SK-N-SH treated with all-trans-retinoic acid at 6 μM for 48 hours (cell line): Measurements from ENCODE around the gene EIF3A.
"Not testable (repeated sequence)": the region's sequence is repeated elsewhere in the genome, so short reads cannot be mapped to it uniquely, and the experiment has no call there.

Experiments used
- ATAC-seq: fragments of 200-7000 bp; cut with Tn5 transposase; 3 replicates; pipeline ENCODE4 v1.9.1; 2020; ENCODE audit warnings: mild to moderate bottlenecking, moderate library complexity
- BACH2 ChIP-seq: fragments of 250-450 bp; sonication (Bioruptor Pico); IDR thresholded peaks from 2 replicates; pipeline ENCODE4 v1.9.0; 2021; ENCODE audit warnings: mild to moderate bottlenecking, borderline replicate concordance
- CSDC2 ChIP-seq: fragments of 250-450 bp; sonication (Bioruptor Pico); IDR thresholded peaks from 2 replicates; pipeline ENCODE4 v1.5.0; 2020; ENCODE audit warnings: mild to moderate bottlenecking, moderate library complexity
- ESRRG ChIP-seq: fragments of 250-450 bp; sonication (Bioruptor Pico); IDR thresholded peaks from 2 replicates; pipeline ENCODE4 v1.6.1; 2021; ENCODE audit warnings: mild to moderate bottlenecking
- ISL1 ChIP-seq: fragments of 250-450 bp; sonication (Bioruptor Pico); IDR thresholded peaks from 2 replicates; pipeline ENCODE4 v2.1.2; 2022; ENCODE audit warnings: mild to moderate bottlenecking, moderate library complexity
- OSR1 ChIP-seq: fragments of 250-450 bp; sonication (Bioruptor Pico); IDR thresholded peaks from 2 replicates; pipeline ENCODE4 v1.8.0; 2022; ENCODE audit warnings: moderate library complexity, mild to moderate bottlenecking, inconsistent platforms
- PPARA ChIP-seq: fragments of 250-450 bp; sonication (Bioruptor Pico); IDR thresholded peaks from 2 replicates; pipeline ENCODE4 v1.5.0; 2020; ENCODE audit warnings: mild to moderate bottlenecking, borderline replicate concordance
- RARB ChIP-seq: fragments of 250-450 bp; sonication (Bioruptor Pico); IDR thresholded peaks from 2 replicates; pipeline ENCODE4 v1.8.0; 2021; ENCODE audit warnings: mild to moderate bottlenecking, moderate library complexity
- SNAI2 ChIP-seq: fragments of 250-450 bp; sonication (Bioruptor Pico); IDR thresholded peaks from 2 replicates; pipeline ENCODE4 v1.5.0; 2020; ENCODE audit warnings: mild to moderate bottlenecking, moderate library complexity
- TOX ChIP-seq: fragments of 250-450 bp; sonication (Bioruptor Pico); IDR thresholded peaks from 2 replicates; pipeline ENCODE4 v1.8.0; 2021; ENCODE audit warnings: mild to moderate bottlenecking, moderate library complexity, borderline replicate concordance
- ZC3H10 ChIP-seq: fragments of 250-450 bp; sonication (Bioruptor Pico); IDR thresholded peaks from 2 replicates; pipeline ENCODE4 v1.5.1; 2021; ENCODE audit warnings: mild to moderate bottlenecking, moderate library complexity
- ZFP3 ChIP-seq: fragments of 250-450 bp; sonication (Bioruptor Pico); IDR thresholded peaks from 2 replicates; pipeline ENCODE4 v1.5.0; 2020; ENCODE audit warnings: mild to moderate bottlenecking, moderate library complexity
- ZFP30 ChIP-seq: fragments of 450-650 bp; formaldehyde crosslinking; IDR thresholded peaks from 2 replicates; pipeline ENCODE4 v1.5.0; 2022; ENCODE audit warnings: mild to moderate bottlenecking, moderate library complexity
- ZNF565 ChIP-seq: fragments of 450-650 bp; formaldehyde crosslinking; conservative IDR thresholded peaks from 2 replicates; pipeline ENCODE4 v1.5.0; 2020; ENCODE audit warnings: low read depth, mild to moderate bottlenecking, moderate library complexity
- ZNF70 ChIP-seq: fragments of 450-650 bp; formaldehyde crosslinking; IDR thresholded peaks from 2 replicates; pipeline ENCODE4 v1.5.0; 2020; ENCODE audit warnings: mild to moderate bottlenecking, moderate library complexity
- ZNF8 ChIP-seq: fragments of 450-650 bp; formaldehyde crosslinking; IDR thresholded peaks from 2 replicates; pipeline ENCODE4 v1.5.0; 2020; ENCODE audit warnings: mild to moderate bottlenecking, moderate library complexity
- TF ChIP-seq, protein P1 (sequence below): fragments of 250-450 bp; sonication (Bioruptor Pico); IDR thresholded peaks from 2 replicates; pipeline ENCODE4 v1.5.1; 2021; ENCODE audit warnings: mild to moderate bottlenecking, moderate library complexity
- TF ChIP-seq, protein P2 (sequence below): fragments of 250-450 bp; sonication (Bioruptor Pico); IDR thresholded peaks from 2 replicates; pipeline ENCODE4 v1.5.1; 2020; ENCODE audit warnings: low read depth, mild to moderate bottlenecking, moderate library complexity
- TF ChIP-seq, protein P3 (sequence below): fragments of 250-450 bp; sonication (Bioruptor Pico); IDR thresholded peaks from 2 replicates; pipeline ENCODE4 v1.5.0; 2020; ENCODE audit warnings: mild to moderate bottlenecking, moderate library complexity

The EIF3A gene

GRCh38 chr10:119113751-119114732 is 33.4 kb upstream of the EIF3A start:
- ATAC-seq, result no peak
- TF ChIP-seq ZNF565 (CRISPR knock-in tag) (no peak), ISL1 (CRISPR knock-in tag) (peak; percentile 22; the same call in 1 of the 2 replicates), ESRRG (CRISPR knock-in tag) (no peak)
- TF ChIP-seq, all 23 proteins: peak for 1

DNA sequence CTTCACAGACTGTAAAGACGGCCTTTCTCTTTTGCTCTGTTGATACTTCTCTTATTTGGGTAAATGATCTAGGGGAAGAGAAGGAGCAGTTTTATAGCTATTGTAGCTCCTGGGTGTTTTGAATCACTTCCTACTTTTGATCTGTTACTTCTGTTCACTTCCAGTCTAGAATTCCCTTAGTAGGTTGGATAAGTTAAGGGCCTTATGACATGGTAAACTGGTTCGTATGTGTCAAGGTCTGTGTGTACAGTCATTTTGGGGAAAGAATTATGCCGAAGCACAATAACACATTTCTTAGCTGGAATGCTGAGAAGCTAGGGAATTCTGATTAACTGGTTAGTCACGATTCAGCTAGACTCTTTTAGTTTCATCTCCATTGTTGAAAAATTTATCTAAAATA is 31.4 kb upstream of the EIF3A start:
- TF ChIP-seq BACH2 (no peak), SNAI2 (no peak), TOX (CRISPR knock-in tag) (no peak), ZFP30 (CRISPR knock-in tag) (no peak), ZFP3 (CRISPR knock-in tag) (no peak)
- TF ChIP-seq, protein P1, sequence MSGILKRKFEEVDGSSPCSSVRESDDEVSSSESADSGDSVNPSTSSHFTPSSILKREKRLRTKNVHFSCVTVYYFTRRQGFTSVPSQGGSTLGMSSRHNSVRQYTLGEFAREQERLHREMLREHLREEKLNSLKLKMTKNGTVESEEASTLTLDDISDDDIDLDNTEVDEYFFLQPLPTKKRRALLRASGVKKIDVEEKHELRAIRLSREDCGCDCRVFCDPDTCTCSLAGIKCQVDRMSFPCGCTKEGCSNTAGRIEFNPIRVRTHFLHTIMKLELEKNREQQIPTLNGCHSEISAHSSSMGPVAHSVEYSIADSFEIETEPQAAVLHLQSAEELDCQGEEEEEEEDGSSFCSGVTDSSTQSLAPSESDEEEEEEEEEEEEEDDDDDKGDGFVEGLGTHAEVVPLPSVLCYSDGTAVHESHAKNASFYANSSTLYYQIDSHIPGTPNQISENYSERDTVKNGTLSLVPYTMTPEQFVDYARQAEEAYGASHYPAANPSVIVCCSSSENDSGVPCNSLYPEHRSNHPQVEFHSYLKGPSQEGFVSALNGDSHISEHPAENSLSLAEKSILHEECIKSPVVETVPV (CRISPR knock-in tag), result no peak
- ATAC-seq, result no peak

DNA sequence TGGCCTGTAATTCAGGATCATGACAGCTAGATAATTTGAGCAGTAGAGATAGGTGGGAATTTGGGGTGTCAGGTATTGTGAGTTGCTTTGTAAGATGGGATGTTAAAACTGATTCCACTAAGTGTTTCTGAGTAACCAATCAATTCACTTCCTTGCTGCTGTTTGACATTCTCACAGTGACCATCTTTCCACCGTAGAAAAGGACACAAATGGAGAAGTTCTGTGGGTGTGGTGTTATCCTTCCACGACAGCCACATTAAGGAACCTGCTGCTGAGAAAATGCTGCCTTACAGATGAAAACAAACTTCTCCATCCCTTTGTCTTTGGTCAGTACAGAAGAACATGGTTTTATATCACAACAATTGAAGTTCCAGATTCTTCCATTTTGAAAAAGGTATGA is 27.2 kb upstream of the EIF3A start:
- not testable (repeated sequence) for ATAC-seq

DNA sequence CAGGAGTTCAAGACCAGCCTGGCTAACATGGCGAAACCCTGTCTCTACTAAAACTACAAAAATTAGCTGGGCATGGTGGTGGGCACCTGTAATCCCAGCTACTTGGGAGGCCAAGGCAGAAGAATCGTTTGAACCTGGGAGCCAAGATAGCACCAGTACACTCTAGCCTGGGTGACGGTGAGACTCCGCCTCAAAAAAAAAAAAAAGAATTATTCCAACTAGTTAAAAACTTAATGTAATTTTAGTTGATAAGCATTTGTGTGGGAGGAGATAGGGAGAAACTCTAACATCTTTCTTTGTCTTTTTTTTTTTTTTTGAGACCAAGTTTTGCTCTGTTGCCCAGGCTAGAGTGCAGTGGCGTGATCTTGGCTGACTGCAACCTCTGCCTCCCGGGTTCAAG is 26.5 kb upstream of the EIF3A start:
- ATAC-seq, result not testable (repeated sequence)

GRCh38 chr10:119105899-119106298 is 25.3 kb upstream of the EIF3A start:
- ATAC-seq, result not testable (repeated sequence)

DNA sequence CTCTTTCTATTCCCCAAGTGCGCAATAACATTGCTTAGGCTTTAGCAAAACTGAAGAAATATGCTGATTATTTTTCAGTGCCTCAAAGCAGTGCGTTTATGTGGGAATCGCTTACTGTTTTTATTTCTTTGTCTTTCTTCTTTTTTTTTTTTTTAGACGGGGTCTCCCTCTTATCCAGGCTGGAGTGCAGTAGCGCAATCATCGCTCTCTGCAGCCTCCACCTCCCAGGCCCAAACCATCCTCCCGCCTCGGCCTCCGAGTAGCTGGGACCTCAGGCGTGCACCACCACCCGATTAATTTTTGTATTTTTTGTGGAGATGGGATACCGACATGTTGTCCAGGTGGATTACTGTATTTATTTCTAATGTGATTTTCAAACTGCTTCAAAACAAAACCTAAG is 24.5 kb upstream of the EIF3A start:
- ATAC-seq, result no peak

GRCh38 chr10:119104654-119105015 is 24.0 kb upstream of the EIF3A start:
- peak; percentile 29 for ATAC-seq
- TF ChIP-seq ZFP30 (CRISPR knock-in tag), result no peak
- TF ChIP-seq CSDC2 (CRISPR knock-in tag), result no peak
- TF ChIP-seq TOX (CRISPR knock-in tag), result no peak
- TF ChIP-seq, protein P1 (CRISPR knock-in tag), result no peak
- TF ChIP-seq SNAI2, result no peak
- TF ChIP-seq ZFP3 (CRISPR knock-in tag), result no peak
- TF ChIP-seq, protein P2, sequence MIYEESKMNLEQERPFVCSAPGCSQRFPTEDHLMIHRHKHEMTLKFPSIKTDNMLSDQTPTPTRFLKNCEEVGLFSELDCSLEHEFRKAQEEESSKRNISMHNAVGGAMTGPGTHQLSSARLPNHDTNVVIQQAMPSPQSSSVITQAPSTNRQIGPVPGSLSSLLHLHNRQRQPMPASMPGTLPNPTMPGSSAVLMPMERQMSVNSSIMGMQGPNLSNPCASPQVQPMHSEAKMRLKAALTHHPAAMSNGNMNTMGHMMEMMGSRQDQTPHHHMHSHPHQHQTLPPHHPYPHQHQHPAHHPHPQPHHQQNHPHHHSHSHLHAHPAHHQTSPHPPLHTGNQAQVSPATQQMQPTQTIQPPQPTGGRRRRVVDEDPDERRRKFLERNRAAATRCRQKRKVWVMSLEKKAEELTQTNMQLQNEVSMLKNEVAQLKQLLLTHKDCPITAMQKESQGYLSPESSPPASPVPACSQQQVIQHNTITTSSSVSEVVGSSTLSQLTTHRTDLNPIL (CRISPR knock-in tag), result no peak
- no peak for TF ChIP-seq ZNF70 (CRISPR knock-in tag)
- TF ChIP-seq RARB (CRISPR knock-in tag), result no peak
- TF ChIP-seq, protein P3, sequence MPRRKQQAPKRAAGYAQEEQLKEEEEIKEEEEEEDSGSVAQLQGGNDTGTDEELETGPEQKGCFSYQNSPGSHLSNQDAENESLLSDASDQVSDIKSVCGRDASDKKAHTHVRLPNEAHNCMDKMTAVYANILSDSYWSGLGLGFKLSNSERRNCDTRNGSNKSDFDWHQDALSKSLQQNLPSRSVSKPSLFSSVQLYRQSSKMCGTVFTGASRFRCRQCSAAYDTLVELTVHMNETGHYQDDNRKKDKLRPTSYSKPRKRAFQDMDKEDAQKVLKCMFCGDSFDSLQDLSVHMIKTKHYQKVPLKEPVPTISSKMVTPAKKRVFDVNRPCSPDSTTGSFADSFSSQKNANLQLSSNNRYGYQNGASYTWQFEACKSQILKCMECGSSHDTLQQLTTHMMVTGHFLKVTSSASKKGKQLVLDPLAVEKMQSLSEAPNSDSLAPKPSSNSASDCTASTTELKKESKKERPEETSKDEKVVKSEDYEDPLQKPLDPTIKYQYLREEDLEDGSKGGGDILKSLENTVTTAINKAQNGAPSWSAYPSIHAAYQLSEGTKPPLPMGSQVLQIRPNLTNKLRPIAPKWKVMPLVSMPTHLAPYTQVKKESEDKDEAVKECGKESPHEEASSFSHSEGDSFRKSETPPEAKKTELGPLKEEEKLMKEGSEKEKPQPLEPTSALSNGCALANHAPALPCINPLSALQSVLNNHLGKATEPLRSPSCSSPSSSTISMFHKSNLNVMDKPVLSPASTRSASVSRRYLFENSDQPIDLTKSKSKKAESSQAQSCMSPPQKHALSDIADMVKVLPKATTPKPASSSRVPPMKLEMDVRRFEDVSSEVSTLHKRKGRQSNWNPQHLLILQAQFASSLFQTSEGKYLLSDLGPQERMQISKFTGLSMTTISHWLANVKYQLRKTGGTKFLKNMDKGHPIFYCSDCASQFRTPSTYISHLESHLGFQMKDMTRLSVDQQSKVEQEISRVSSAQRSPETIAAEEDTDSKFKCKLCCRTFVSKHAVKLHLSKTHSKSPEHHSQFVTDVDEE, result no peak
- no peak for TF ChIP-seq OSR1 (CRISPR knock-in tag)
- TF ChIP-seq ZNF8 (CRISPR knock-in tag), result no peak
- no peak for TF ChIP-seq PPARA (CRISPR knock-in tag)
- no peak for TF ChIP-seq ZNF565 (CRISPR knock-in tag)
- TF ChIP-seq ISL1 (CRISPR knock-in tag), result no peak

More for the DNA sequence above, 24.5 kb upstream of the EIF3A start:
- TF ChIP-seq ZNF70 (CRISPR knock-in tag), result no peak
- no peak for TF ChIP-seq ZC3H10 (CRISPR knock-in tag)
- no peak for TF ChIP-seq OSR1 (CRISPR knock-in tag)
- no peak for TF ChIP-seq ESRRG (CRISPR knock-in tag)
- no peak for TF ChIP-seq ZFP30 (CRISPR knock-in tag)
- no peak for TF ChIP-seq ZFP3 (CRISPR knock-in tag)
- TF ChIP-seq SNAI2, result no peak
- TF ChIP-seq CSDC2 (CRISPR knock-in tag), result no peak
